ENCODE results near the gene PPP2R2B.
"Not testable (repeated sequence)": the region's sequence is repeated elsewhere in the genome, so short reads cannot be mapped to it uniquely, and the experiment has no call there.

PPP2R2B gene

DNA sequence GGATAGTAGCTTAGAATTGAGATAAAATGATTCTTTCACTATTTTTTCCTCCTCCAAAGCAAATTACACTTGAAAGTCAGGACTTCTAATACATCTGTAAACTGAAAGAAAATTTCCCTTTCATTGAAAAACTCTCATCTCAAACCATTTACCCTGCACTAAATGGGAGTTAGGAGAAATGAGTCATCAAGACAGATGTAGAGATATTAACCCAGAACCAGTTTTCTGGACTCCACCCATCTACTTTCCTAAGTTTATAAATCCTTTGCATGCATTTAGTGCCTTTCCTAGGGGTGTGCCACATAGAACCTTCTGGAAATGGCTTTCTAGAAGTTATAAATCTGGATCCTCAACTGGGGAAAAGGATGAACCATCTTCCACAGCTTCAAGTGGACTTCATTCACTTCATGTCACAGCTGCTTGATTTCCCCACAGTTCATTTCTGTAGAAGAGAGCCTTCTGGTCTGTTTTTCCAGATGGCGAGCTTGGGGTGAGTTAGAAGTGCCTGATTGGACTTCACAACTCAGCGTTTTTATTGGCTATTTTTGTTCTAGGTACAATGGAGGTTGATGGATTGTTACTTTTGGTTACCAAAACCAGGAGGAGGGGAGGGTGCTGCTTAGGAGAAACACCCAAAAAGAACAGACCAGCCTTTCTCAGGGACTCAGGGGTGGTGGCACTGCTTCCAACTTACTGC lies 290.1 kb downstream of the PPP2R2B start:
- peak; percentile 52 for DNase-seq

DNA sequence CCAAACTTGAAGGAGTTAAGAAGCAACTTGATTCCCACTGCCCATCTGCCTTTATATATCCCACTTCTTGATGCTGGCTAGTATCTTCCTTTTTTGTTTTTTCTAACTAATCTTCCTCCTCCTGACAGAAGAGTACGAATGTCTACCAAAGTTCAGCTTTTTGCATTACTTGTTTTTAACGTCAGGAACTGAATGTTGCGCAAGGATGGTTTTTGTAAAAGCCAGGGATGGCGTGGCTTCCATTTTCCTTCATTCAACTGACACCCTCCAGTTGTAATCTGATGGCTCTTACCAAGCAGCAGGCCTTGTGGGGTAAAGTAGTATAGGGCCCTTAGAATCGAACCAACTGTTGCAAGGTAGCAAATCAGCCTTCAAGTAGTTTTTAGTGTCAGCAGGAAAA lies 291.8 kb downstream of the PPP2R2B start:
- DNase-seq, result peak; percentile 13

DNA sequence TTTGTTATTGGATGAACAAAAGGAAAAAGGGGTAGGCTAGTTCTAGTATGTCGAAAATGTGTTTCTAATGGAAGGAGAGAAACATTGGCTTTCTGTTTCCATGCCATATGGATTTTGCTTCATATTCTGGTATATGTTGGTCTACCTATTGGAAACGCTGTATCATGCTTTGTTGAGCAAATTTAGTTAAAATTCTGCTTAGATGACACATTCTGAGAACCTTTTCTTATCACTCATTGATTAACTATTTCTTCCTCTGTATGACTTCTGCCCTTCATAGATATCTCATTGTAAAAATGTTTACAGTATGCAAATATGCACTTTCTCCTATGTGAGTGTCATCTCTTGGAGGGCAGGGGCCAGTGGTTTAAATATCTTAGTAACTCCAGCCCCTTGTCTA lies 293.8 kb downstream of the PPP2R2B start:
- DNase-seq, result no peak

DNA sequence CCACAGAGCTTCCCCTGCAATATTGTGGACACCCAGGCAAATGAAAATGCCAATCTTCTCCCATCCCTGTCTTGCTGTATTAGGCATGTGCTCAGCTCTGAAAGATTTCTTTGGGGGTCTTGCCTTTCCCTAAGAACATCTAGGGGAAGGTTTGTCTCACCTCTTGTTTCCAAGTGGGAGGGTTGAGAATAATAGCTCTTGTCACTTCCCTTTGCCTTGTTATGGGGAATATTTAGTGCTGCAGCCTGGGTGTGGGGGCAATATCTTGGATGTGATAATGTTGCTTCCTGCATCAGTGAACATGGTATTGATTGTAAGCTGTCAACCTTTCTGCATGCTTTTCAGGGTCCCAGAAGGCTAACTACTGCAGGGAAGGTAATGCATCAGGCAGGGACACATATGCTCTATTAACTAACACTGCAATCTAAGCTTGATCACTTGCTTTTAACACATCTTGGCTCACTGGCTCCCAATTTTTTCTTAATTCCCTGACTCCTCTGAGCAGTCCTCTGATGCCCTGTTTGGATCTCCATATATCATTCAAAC lies 296.4 kb downstream of the PPP2R2B start:
- DNase-seq, result no peak

DNA sequence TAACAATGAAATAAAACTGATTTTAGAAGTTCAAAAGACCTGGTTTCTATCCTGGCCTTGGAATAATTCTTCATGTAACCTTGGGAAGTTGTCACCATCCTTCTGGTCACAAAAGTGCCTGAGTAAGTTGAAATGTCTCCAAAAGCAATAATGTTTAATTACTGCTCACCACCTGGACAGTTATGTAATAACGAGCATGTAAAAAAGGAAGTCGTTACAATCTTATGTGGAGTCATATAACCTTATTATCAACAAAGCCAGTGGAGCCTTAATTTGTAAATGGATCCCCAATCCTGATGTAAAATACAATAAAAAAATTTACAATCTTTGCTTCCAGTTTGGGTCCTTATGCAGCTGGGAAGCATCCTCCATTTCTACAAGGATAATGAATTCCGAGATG lies 298.3 kb downstream of the PPP2R2B start:
- DNase-seq, result peak; percentile 16

DNA sequence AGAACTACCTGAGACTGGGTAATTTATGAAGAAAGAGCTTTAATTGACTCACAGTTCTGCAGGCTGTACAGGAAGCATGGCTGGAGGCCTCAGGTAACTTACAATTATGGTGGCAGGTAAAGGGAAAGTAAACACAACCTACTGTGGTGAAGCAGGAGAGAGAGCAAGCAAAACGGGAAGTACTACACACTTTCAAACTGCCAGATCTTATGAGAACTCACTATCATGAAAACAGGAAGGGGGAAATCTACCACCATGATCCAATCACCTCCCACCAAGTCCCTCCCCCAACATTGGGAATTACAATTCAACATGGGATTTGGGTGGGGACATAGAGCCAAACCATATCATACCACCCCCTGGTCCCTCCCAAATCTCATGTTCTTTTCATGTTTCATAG lies 303.8 kb downstream of the PPP2R2B start:
- DNase-seq, result peak; percentile 17

DNA sequence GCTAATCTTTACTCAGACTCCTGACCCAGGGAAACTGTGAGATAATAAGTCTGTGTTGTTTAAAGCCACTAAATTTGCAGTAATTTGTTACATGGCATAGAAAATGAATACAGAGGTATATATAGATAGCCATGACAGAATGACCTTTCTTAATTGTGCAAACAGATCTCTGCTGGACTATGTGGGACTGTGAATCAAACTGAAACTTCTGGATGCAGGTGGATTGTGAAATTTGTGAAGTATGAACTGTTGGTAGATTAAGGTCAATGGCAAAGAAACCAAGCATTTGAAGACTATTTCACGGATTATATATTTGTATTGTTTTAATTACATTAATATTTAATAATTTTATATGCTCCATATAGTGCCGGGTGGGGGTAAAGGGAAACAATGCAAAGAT lies 310.4 kb downstream of the PPP2R2B start:
- no peak for DNase-seq

DNA sequence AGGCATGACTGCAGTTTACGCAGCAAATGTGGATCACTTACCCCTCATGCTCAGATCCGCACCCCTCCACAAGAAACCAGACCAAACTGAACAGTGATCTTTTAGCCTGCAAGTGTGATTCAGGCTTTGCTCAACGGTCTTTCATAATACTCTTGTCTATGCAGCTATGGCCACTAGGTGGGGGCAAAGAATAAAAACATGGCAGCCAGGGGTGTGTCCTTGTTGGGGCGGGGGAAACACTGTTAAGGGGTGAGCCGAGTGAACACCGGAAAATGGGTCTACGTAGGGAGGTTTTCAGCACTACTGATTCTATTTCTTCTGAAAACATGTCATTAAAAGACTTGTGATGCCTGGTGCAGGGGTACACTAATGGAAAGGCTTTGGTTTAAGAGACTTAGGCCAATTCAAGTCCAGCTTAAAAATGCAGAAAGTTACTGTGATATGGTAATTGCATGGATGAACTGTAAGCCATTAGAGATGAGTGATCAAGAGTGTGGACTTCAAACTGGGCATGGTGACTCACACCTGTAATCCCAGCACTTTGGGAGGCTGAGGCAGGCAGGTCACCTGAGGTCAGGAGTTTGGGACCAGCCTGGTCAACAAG lies 312.7 kb downstream of the PPP2R2B start:
- DNase-seq, result peak; percentile 85

DNA sequence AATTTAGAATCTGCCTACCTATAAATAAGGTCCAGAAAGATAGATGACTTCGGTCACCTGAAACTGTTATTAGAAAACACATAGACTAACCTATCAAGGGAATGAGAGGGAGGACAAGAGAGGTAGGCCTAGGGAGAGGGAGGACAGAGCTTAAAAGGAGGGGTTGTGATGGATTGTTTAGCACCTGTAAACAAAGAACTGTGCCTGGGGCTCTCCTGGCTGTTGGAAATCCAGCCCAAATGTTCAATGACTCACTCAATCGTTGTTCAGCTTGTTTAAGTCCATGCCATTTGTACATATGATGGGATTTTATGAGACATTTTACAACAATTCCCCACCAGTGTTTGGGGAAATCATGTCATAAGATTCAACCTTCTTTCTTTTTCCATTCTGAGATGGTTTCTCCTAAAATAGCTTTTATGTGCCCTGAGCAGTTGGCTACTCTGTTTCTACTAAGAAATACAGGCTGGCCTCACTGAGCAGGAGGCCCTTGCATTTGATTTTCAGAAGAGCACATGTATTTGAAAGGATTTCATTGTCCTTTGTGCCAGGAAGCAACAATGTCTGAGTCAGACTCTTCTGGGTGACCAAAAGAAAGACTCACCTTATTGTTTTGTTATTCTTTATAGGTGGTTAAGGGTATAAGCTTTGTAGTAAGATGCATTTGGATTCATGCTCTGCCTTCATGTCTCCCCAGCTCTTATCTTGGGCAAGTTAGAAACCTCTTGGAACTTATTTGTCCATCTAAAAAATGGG lies 314.4 kb downstream of the PPP2R2B start:
- no peak for DNase-seq

DNA sequence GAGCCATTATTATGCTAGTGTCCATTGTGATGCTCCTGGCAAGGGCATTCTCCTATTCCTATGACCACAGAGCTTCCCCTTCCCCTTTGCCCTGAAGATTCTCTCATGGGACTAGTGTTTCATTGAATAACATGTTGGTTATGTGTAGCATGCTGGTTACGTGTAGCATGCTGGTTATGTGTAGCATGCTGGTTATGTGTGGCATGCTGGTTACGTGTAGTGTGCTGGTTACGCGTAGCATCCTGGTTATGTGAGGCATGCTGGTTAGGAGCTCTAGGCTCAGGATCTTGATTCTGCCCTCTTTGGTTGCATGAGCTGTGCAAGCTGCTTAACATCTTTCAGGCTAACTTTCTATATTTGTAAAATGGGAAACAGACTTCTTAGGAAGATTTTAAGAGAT lies 316.1 kb downstream of the PPP2R2B start:
- DNase-seq, result no peak

DNA sequence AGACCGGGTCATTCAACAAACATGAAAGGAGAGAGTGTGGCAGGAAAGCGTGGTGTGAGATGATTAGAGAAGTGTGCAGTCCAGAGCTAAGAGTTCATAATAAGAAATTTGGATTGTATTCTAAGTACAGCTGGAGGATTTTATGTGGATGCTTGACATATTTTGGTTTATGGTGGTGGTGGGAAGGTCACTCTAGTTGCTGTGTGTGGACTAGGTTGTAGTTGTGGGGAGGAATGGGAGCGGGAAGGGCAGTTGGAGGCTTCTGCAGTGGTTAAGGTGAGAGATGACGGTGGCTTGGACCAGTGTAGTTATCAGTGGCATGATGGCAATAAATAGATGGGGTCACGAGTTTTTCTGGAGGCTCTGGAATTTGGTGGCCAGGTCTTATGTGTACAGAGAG lies 316.8 kb downstream of the PPP2R2B start:
- DNase-seq, result no peak

DNA sequence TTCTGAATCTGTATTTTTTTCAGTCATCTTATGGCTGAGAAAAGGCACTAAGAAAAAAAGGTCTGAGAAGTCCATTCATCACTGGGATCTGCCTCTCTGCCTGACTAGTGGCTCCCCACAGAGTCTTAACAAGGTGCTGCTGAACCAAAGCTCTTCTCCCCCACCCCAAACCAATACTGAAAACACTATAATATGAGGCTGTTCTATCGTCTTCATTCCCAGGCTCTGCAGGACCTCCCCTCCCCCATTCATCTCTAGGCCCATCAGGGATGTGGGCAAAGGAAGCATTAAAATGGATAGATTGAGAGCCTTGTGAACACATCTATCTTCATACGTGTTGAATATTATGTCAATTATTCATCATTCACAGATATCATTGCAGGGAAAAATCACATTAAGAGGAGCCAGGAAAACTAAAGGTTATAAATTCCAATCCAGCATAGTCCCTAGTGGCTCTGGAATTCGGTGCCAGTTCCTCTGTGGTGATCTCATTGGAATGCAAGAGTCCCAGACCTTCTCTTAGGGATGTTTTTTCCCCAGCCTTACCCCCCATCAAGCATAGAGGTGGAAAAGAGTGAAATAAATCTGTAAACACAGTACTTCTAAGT lies 318.2 kb downstream of the PPP2R2B start:
- DNase-seq, result no peak

DNA sequence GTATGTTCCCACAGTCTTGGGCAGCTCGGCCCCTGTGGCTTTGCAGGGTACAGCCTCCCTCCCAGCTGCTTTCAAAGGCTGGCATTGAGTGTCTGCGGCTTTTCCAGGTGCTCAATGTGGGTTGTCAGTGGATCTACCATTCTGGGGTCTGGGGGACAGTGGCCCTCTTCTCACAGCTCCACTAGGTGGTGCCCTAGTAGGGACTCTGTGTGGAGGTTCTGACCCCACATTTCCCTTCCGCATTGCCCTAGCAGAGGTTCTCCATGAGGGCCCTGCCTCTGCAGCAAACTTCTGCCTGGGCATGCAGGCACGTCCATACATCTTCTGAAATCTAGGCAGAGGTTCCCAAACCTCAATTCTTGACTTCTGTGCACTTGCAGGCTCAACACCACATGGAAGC lies 321.7 kb downstream of the PPP2R2B start:
- not testable (repeated sequence) for DNase-seq

DNA sequence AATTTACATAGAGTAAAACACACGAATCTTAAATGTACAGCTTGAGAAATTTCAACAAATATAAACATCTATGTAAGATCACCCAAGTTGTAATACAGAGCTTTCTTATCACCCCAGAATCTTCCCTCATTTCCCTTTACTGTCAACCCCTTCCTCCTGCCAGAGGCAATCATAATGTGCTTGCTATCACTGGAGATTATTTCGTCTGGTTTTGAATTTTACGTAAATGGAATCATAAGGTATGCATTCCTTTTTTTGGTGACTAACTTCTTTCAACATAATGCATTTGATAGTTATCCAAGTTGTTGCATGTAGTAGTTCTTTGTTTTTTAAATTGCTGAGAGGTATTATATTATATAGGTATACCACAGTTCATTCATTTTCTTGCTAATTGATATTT lies 325.1 kb downstream of the PPP2R2B start:
- DNase-seq, result no peak

DNA sequence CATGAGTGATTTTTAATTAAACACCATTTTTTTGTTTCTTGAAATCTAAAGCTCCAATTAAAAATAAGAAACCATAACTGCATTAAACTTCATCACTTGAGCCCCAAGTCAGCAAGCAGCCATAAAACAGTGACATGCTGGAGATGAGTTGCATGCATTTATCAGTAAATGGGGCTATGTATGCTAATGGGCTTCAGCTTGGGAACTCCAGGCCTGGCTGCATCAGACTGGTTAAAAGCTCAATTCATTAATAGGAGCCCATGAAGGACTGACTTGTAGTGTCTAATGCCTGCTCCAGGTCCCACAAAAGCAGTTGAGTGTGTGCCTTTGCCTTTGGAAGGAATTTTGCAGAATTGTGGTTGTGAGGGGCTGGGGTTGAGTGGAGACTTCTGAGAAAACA lies 328.9 kb downstream of the PPP2R2B start:
- DNase-seq, result no peak

DNA sequence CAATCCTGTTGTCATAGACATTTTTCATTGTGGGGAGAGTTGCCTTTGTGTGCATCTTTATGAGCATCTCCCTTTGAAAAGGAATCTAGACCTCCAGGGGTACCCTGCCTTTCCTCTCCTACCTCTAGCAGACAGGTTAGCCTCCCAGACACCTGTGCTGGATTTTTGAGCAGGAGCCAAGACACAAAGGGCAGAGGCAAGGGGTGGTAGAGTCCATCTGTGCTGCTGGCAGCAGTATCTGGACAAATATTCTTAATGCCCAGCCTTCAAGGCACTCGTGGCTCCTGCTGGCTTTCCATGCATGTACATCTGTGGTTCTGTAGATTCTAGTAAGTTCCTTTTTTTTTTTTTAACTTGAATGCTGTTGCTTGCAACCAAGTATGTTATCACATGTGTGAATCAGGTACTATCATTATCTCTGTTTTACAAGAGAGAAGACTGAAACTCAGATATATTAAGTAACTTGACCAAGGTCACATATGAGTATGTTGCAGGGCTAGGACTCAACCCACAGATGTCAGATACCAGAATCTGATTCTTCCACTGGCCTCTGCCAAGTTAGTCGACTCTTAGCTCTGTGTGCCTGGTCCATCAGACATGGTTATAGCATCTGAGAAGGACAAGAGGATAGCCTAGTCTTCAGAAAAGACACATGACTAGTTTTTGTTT lies 329.6 kb downstream of the PPP2R2B start:
- DNase-seq, result peak; percentile 58

DNA sequence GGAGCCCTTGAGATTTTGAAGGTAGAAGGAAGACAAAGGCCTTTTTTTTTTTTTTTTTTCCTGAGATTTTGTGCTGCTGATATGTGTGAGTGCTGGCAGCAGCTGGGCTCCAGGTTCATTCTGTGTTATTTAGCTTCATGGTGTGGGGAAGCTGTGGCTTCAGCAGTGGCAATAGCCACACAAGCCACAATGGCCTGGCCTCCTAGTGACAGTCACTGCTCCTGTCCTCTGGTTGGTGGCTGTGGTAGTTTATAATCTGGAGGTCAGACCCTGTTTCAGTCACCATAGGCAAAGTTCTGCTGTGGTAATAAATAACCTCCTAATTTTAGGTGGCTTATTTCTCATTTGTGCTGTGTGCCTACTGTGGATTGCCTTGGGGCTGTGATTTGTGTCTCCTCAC lies 334.3 kb downstream of the PPP2R2B start:
- DNase-seq, result no peak

DNA sequence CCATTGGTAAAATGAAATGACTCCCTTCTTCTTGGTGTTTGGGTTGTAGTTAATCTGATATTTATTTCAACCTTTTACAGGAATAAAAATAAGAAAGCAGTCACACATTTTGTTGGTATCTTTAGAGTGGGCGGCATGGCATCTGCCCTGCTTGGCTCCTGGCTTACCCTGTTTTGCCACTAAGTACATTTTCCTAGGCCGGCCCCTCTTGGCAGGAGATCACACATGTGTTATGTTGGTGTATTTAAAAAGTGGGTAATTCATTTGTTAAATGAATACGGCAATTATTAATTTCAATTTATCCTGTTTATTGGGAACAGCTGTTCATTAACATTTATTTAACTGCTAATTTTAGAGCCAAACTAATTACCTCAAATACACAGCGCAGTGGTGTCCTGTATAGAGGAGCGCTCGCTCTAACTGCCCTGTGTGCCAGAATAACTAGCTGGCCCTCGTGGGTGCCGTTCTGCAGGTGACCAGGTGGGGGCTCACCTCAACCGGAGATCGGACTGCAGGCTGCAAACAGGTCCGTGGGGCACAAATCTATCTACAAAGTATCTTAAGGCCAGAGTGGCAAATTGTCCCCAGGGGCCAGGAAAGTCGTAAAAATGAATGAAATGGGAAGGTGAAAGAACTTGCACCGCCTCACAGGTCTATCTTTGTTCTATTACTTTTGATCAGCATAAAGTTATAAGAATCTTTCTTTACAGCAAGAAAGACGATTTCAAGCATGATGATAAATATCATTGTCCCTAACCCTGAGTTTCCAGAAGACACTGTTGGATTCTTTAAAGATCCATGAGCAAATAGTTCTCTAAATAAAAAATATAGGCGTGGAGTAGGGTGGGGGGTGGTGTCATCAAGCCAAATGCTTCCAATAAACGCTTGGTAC lies 336.4 kb downstream of the PPP2R2B start:
- DNase-seq, result peak; percentile 83

DNA sequence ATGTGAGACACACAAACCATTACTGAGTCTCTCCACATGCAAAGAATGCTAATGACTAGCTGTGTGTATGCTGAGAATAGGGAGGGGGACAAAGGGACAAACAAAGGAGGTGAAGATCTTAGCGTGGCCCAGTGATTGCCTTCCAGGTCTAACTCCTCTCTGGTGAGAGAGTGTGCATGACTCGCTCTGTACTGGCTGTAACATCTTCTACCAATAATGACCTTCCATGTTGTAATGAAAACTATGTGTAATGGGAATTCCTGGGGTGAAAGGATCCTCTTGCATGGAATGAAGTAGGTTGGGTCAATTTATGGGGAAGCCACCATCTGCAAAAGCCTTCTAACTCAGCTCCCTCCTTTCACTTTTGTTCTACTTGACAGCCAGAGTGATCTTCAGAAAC lies 338.1 kb downstream of the PPP2R2B start:
- DNase-seq, result no peak

DNA sequence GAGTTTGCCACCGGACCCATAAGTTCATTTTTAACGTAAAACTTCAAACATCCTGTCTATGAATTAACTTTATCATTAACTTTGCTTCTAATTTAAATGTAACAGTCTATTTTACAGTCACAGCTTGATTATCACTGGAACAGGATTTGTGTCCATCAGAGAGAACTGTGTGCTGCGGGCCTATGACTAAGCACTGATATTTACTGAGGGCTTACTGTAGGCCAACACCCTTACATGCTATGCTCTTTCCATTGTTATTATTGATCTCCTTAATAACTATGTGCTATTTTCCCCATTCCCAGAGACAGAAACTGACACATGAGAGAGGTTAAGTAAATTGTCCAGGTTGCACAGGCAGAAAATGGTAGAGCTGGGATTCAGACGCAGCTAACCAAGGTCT lies 338.6 kb downstream of the PPP2R2B start:
- no peak for DNase-seq

DNA sequence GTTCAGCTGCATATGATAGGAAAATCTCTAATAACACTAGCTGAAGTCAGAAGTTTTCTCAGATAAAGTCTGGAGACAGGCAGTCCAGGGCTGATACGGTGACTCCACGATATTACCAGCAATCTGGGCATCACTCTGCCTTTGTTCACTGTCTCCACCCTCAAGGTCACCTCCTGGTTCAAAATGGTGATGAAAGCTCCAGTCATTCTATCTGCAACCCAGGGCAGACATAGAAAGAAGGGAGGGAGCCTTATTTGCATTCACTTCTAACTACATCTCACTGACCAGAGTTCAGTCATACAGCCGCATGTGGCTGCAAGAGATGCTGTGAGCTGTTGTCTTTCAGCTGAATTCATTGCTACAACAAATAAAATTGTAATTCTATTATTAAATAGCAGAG lies 340.1 kb downstream of the PPP2R2B start:
- DNase-seq, result no peak

DNA sequence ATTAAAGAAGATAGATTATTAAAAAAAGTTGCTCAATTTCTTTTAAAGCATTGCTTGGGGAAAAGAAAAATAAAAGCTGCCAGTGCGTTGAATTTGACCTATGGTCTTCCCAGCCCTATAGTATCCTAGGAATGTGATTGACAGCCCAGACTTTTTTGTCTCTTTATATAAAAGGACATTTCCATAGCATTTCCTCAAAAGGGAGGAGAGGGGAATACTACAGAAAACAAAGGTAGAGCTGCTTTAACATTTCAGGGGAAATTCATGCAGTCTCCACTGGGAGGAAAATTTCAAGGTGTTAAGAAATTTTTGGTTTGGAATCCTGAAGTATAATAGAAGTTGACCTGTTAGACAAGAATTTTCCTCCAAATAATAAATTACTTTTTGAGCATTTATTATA lies 344.7 kb downstream of the PPP2R2B start:
- DNase-seq, result no peak
